Esophagus squamous epithelium (tissue), 5 donors: ENCODE results near the gene SPOPL. TPM values are rescaled to one million over a fixed set of nuclear protein-coding genes. Genes with fewer than 3 reads are reported as not detected.

Source experiments
- DNase-seq: peaks from one replicate; lab custom pipeline; 2025; lab: John Stamatoyannopoulos, UW
- H3K27ac ChIP-seq, 4 donors: fragments of 200-600 bp; sonication (generic); one replicate each; pipeline ENCODE4 v1.5.1; 2016 to 2019; ENCODE audit warnings: mild to moderate bottlenecking in 1 of 4
- H3K27me3 ChIP-seq, 4 donors: fragments of 200-600 bp; sonication (generic); 1 replicate in 3 of 4; 2 replicates in 1 of 4; pipeline versions ENCODE4 v1.5.1 to v1.6.0; 2017 to 2021; ENCODE audit warnings: antibody characterized with exemption in 1 of 4
- H3K36me3 ChIP-seq, 3 donors: fragments of 200-600 bp; sonication (generic); one replicate each; pipeline ENCODE4 v1.5.1; 2016 to 2019
- H3K4me1 ChIP-seq, 3 donors: fragments of 200-600 bp; sonication (generic); one replicate each; pipeline ENCODE4 v1.5.1; 2017 to 2019
- H3K4me3 ChIP-seq, 4 donors: fragments of 200-600 bp; sonication (generic); 1 replicate in 3 of 4; 2 replicates in 1 of 4; pipeline ENCODE4 v1.5.1; 2016 to 2019; ENCODE audit warnings: mild to moderate bottlenecking in 2 of 4, moderate library complexity in 1 of 4
- H3K9me3 ChIP-seq, 3 donors: fragments of 200-600 bp; sonication (generic); one replicate each; pipeline ENCODE4 v1.5.1; 2016 to 2019
- CTCF ChIP-seq, 6 experiments: fragments of 450-650 bp in 4 of 6; fragments of 200-600 bp in 2 of 6; sonication (generic) in 2 of 6; IDR thresholded peaks; one replicate each; pipeline ENCODE4 v1.5.1; 2016 to 2019; ENCODE audit warnings: antibody characterized with exemption in 6 of 6, mild to moderate bottlenecking in 4 of 6, moderate library complexity in 4 of 6
- POLR2A ChIP-seq, 4 donors: fragments of 450-650 bp; IDR thresholded peaks; one replicate each; pipeline ENCODE4 v1.6.1; 2017; ENCODE audit warnings: antibody characterized with exemption in 4 of 4, mild to moderate bottlenecking in 4 of 4, moderate library complexity in 3 of 4
- WGBS, 2 donors: methylation state at CpG; one replicate each; pipeline ENCODE4 v1.1.5; 2018; 5-methylcytosine and 5-hydroxymethylcytosine counted together
- intact Hi-C: fragments of 100-400 bp; cut with DNase I; formaldehyde crosslinking; loops from one replicate; pipeline ENCODE4 v1.15.0; 2022
- total RNA-seq, 4 donors: library from RNA; depleted of rRNA; stranded (reverse); fragments of >200 nt; gene quantifications; one replicate each; pipeline ENCODE4 v1.1.0, GENCODE V29; 2016
- donor health status: DM: yes; HTN: yes; CAD: no.

SPOPL gene
- 10 to 100 TPM in 3 of 4 donors, 1 to 10 TPM in 1; 8.4 to 21.2 (median 13.3) TPM for total RNA-seq

- Histone ChIP-seq H3K36me3 (no peaks in the 10 kb centered on the region), H3K27ac (peak within 1 kb of the TSS; percentile 95 to 98 (median 95)), H3K4me3 (peak within 1 kb of the TSS; percentile 85 to 99 (median 96)), H3K4me1 (peaks cover 19 to 55% (median 24%) of the 10 kb centered on the region in 3 donors), H3K9me3 (no peaks in the 10 kb centered on the region), H3K27me3 (no peaks in the 10 kb centered on the region)
- intact Hi-C loops: no loop called here
- TF ChIP-seq POLR2A (IDR thresholded peaks at IDR 0.05) (peak in 2 of 4 donors; percentile 47 to 60), CTCF (IDR thresholded peaks at IDR 0.05) (peak in 4 of 6 experiments; percentile 5 to 32 (median 22))
- DNase-seq: peak; percentile 26
- 0% methylated on average over 6 to 7 of the region's 86 CpGs for WGBS, 2 donors
These were observed at the start of gene SPOPL for GRCh38 chr2:138501425-138502254. Gene SPOPL (plus strand): TSS chr2:138501770. CDS start chr2:138550217, 48,447 bp downstream.

- no peaks in the 10 kb centered on the region for H3K4me1 ChIP-seq
- H3K27me3 ChIP-seq: no peaks in the 10 kb centered on the region
- no peak overlapping the region for H3K4me3 ChIP-seq
- no peak overlapping the region for H3K27ac ChIP-seq
- no peak for TF ChIP-seq POLR2A (IDR thresholded peaks at IDR 0.05)
- no peak for TF ChIP-seq CTCF (IDR thresholded peaks at IDR 0.05)
- intact Hi-C loops: no loop called here
- no peaks in the 10 kb centered on the region for H3K36me3 ChIP-seq
- 78 to 86% methylated on average over 1 of the region's 1 CpG for WGBS, 2 donors
- no peak for DNase-seq
- H3K9me3 ChIP-seq: no peaks in the 10 kb centered on the region
These were observed 49.2 kb upstream of the SPOPL start for GRCh38 chr2:138452324-138452723.

- intact Hi-C loops: no loop called here
- H3K4me1 ChIP-seq: no peaks in the 10 kb centered on the region
- H3K27ac ChIP-seq: no peak overlapping the region
- H3K4me3 ChIP-seq: no peak overlapping the region
- no peak for DNase-seq
- no peaks in the 10 kb centered on the region for H3K9me3 ChIP-seq
- no peak for TF ChIP-seq POLR2A (IDR thresholded peaks at IDR 0.05)
- no peak for TF ChIP-seq CTCF (IDR thresholded peaks at IDR 0.05)
- H3K36me3 ChIP-seq: no peaks in the 10 kb centered on the region
- H3K27me3 ChIP-seq: no peaks in the 10 kb centered on the region
- 60 to 79% methylated on average over 8 of the region's 8 CpGs for WGBS, 2 donors
These were observed 47.8 kb upstream of the SPOPL start for GRCh38 chr2:138453815-138454214.

- TF ChIP-seq POLR2A (IDR thresholded peaks at IDR 0.05) (no peak), CTCF (IDR thresholded peaks at IDR 0.05) (no peak)
- H3K4me3 ChIP-seq: no peak overlapping the region
- H3K4me1 ChIP-seq: no peaks in the 10 kb centered on the region
- H3K9me3 ChIP-seq: no peaks in the 10 kb centered on the region
- no peak for DNase-seq
- H3K27ac ChIP-seq: no peak overlapping the region
- intact Hi-C loops: no loop called here
- no peaks in the 10 kb centered on the region for H3K27me3 ChIP-seq
- no peaks in the 10 kb centered on the region for H3K36me3 ChIP-seq
- WGBS, 2 donors: 77 to 80% methylated on average over 2 of the region's 2 CpGs
These were observed 46.8 kb upstream of the SPOPL start for GRCh38 chr2:138454761-138455160.

- 82% methylated on average over 2 of the region's 2 CpGs for WGBS, 2 donors
These were observed 46.3 kb upstream of the SPOPL start for GRCh38 chr2:138455275-138455674.

More at GRCh38 chr2:138455275-138455674, 46.3 kb upstream of the SPOPL start:
- Histone ChIP-seq H3K4me1 (no peaks in the 10 kb centered on the region), H3K36me3 (no peaks in the 10 kb centered on the region), H3K9me3 (no peaks in the 10 kb centered on the region), H3K4me3 (no peak overlapping the region), H3K27me3 (no peaks in the 10 kb centered on the region), H3K27ac (no peak overlapping the region)
- no peak for DNase-seq
- TF ChIP-seq CTCF (IDR thresholded peaks at IDR 0.05): no peak
- no peak for TF ChIP-seq POLR2A (IDR thresholded peaks at IDR 0.05)
- intact Hi-C loops: no loop called here
